H1 (cell line): ENCODE data around the gene PRDM5. TPM values are rescaled to one million over a fixed set of nuclear protein-coding genes. Genes with fewer than 3 reads are reported as not detected.

Experiments
- MAX ChIP-seq: IDR thresholded peaks from 2 replicates; pipeline ENCODE4 v1.6.1; 2012; ENCODE audit warnings: inconsistent platforms
- NRF1 ChIP-seq: IDR thresholded peaks from 2 replicates; pipeline ENCODE4 v1.6.1; 2011; ENCODE audit warnings: mild to moderate bottlenecking, low read depth, low read length, improper control_type of control experiment
- POU5F1 ChIP-seq: IDR thresholded peaks from 2 replicates; pipeline ENCODE4 v1.6.1; 2011; ENCODE audit warnings: low read depth, mild to moderate bottlenecking, low read length, moderate library complexity
- RAD21 ChIP-seq, 2 experiments: IDR thresholded peaks in 1 of 2; conservative IDR thresholded peaks in 1 of 2; 2 replicates each; pipeline ENCODE4 v1.6.1; 2011; ENCODE audit warnings: low read depth in 2 of 2, low read length in 2 of 2, improper control_type of control experiment in 1 of 2, inconsistent platforms in 1 of 2, mild to moderate bottlenecking in 1 of 2, moderate library complexity in 1 of 2
- RFX5 ChIP-seq: IDR thresholded peaks from 2 replicates; pipeline ENCODE4 v1.6.1; 2011; ENCODE audit warnings: low read depth, low read length, improper control_type of control experiment, borderline replicate concordance
- polyA plus RNA-seq, 7 experiments: library from polyadenylated mRNA; depleted of rRNA in 3 of 7; stranded (reverse) in 5 of 7; unstranded in 2 of 7; fragments of >200 nt in 5 of 7; fragments of 200-250 nt in 2 of 7; gene quantifications; 1 replicate in 5 of 7; 2 replicates in 1 of 7; 4 replicates in 1 of 7; pipeline versions ENCODE4 v1.2.1 to v1.2.3, GENCODE V29; 2011 to 2013; ENCODE audit warnings: missing spikeins in 2 of 7, mixed read lengths in 2 of 7
- total RNA-seq: library from RNA; stranded (reverse); fragmentation: NEBNext Ultra II Directional; extraction: Animal tissue kit (Norgen Biotek cat#: 25700); gene quantifications from 2 replicates; pipeline ENCODE4 v1.2.1, GENCODE V29; 2021

Gene PRDM5
- total and polyA plus RNA-seq, 2 of the 8 experiments (the other 6 are each of a cell fraction or from before 2014, with no cell fraction given) = 8.2 to 23.4 TPM

DNA sequence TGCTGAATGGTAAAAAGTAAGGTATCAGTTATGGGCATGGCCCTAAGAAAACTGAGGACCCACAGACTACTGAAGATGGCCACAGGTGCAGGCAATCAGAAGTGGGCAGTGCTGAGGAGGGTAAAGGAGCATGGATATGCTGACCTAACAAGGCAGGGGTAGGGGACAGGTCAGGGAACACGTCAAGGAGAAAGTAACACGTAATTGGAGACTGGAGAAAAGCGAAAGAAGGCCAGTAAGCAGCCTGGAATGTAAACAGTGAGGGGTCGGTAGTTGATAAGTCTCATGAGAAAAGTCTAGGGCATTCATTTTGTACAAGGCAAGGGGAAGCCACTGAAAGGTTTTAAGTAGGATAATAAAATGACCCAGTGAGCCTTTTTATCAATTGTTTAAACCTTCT lies 153.3 kb downstream of the PRDM5 start (continued):
- no peak for TF ChIP-seq RAD21 (IDR thresholded peaks at IDR 0.05 in 1 of 2, conservative IDR thresholded peaks at IDR 0.05 in 1 of 2; ENCODE audit: low read depth in 2 of 2, low read length in 2 of 2)
- no peak for TF ChIP-seq RFX5
- no peak for TF ChIP-seq NRF1
- no peak for TF ChIP-seq POU5F1
- no peak for TF ChIP-seq MAX
- TF ChIP-seq, all 59 proteins: peak for 0
